ENCODE data around the gene FGFR2.

FGFR2 gene

GRCh38 chr10:121572859-121573537, 25.2 kb downstream of the FGFR2 start:
- TF ChIP-seq CTCF (IDR thresholded peaks at IDR 0.05; ENCODE audit: low read depth, low read length) = no peak
- DNase-seq (ENCODE audit: low read depth in 2 of 2) = no peak
- no peak overlapping the region for H3K4me3 ChIP-seq (replicated peaks in 1 of 2; ENCODE audit: low read depth in 2 of 2, low read length in 2 of 2)

- no peak overlapping the region for H3K4me3 ChIP-seq (replicated peaks in 1 of 2; ENCODE audit: low read depth in 2 of 2, low read length in 2 of 2)
- no peak for TF ChIP-seq CTCF (IDR thresholded peaks at IDR 0.05; ENCODE audit: low read depth, low read length)
- DNase-seq (ENCODE audit: low read depth in 2 of 2) = no peak
These were observed 27.9 kb downstream of the FGFR2 start for GRCh38 chr10:121570315-121570714.

- no peak for TF ChIP-seq CTCF (IDR thresholded peaks at IDR 0.05; ENCODE audit: low read depth, low read length)
- no peak overlapping the region for H3K4me3 ChIP-seq (replicated peaks in 1 of 2; ENCODE audit: low read depth in 2 of 2, low read length in 2 of 2)
- no peak for DNase-seq (ENCODE audit: low read depth in 2 of 2)
These were observed 30.0 kb downstream of the FGFR2 start for GRCh38 chr10:121568275-121568674.

- no peak for TF ChIP-seq CTCF (IDR thresholded peaks at IDR 0.05; ENCODE audit: low read depth, low read length)
- no peak for DNase-seq (ENCODE audit: low read depth in 2 of 2)
- H3K4me3 ChIP-seq (replicated peaks in 1 of 2; ENCODE audit: low read depth in 2 of 2, low read length in 2 of 2) = no peak overlapping the region
These were observed 30.7 kb downstream of the FGFR2 start for GRCh38 chr10:121567569-121567968.

GRCh38 chr10:121566755-121567154, 31.5 kb downstream of the FGFR2 start:
- no peak for TF ChIP-seq CTCF (IDR thresholded peaks at IDR 0.05; ENCODE audit: low read depth, low read length)
- H3K4me3 ChIP-seq (replicated peaks in 1 of 2; ENCODE audit: low read depth in 2 of 2, low read length in 2 of 2) = no peak overlapping the region
- DNase-seq (ENCODE audit: low read depth in 2 of 2) = no peak

GRCh38 chr10:121559326-121560026, 38.8 kb downstream of the FGFR2 start:
- no peak overlapping the region for H3K4me3 ChIP-seq (replicated peaks in 1 of 2; ENCODE audit: low read depth in 2 of 2, low read length in 2 of 2)
- DNase-seq (ENCODE audit: low read depth in 2 of 2) = no peak
- TF ChIP-seq CTCF (IDR thresholded peaks at IDR 0.05; ENCODE audit: low read depth, low read length) = no peak

Measured in cardiac fibroblast (primary cell).